Gastroesophageal sphincter (tissue), 4 donors: Measurements from ENCODE around the gene XKR7. TPM values are rescaled to one million over a fixed set of nuclear protein-coding genes. Genes with fewer than 3 reads are reported as not detected.

Experiments used
- ATAC-seq: fragments of 150-250 bp; one replicate; pipeline ENCODE4 v1.9.1; 2016; ENCODE audit warnings: mild to moderate bottlenecking, moderate library complexity
- H3K27ac ChIP-seq, 4 donors: fragments of 200-600 bp; sonication (generic) in 3 of 4; 1 replicate in 3 of 4; 2 replicates in 1 of 4; pipeline ENCODE4 v1.5.1; 2016 to 2019
- H3K27me3 ChIP-seq: fragments of 200-600 bp; sonication (generic); one replicate; pipeline ENCODE4 v1.5.1; 2019
- H3K36me3 ChIP-seq, 2 donors: fragments of 200-600 bp; sonication (generic); one replicate each; pipeline ENCODE4 v1.5.1; 2019; ENCODE audit warnings: control low read depth in 1 of 2
- H3K4me1 ChIP-seq, 3 donors: fragments of 200-600 bp; sonication (generic); 1 replicate in 2 of 3; 2 replicates in 1 of 3; pipeline ENCODE4 v1.5.1; 2016 to 2019; ENCODE audit warnings: control low read depth in 2 of 3
- H3K4me3 ChIP-seq, 2 donors: fragments of 200-600 bp; sonication (generic); one replicate each; pipeline ENCODE4 v1.5.1; 2019; ENCODE audit warnings: mild to moderate bottlenecking in 1 of 2, moderate library complexity in 1 of 2
- H3K9me3 ChIP-seq, 3 donors: fragments of 200-600 bp; sonication (generic); one replicate each; pipeline ENCODE4 v1.5.1; 2017 to 2019; ENCODE audit warnings: control low read depth in 2 of 3
- EP300 ChIP-seq: sonication (generic); formaldehyde crosslinking; IDR thresholded peaks from one replicate; pipeline ENCODE4 v1.6.1; 2017; ENCODE audit warnings: antibody characterized with exemption, mild to moderate bottlenecking
- POLR2A ChIP-seq, 2 donors: fragments of 450-650 bp; IDR thresholded peaks; one replicate each; pipeline ENCODE4 v1.6.1; 2017; ENCODE audit warnings: antibody characterized with exemption in 2 of 2, mild to moderate bottlenecking in 2 of 2, moderate library complexity in 1 of 2
- POLR2AphosphoS5 ChIP-seq: sonication (generic); formaldehyde crosslinking; IDR thresholded peaks from one replicate; pipeline ENCODE4 v1.6.1; 2017; ENCODE audit warnings: antibody characterized with exemption
- WGBS, 2 donors: methylation state at CpG; one replicate each; pipeline ENCODE4 v1.1.5; 2018; ENCODE audit warnings: low coverage in 1 of 2; 5-methylcytosine and 5-hydroxymethylcytosine counted together
- total RNA-seq, 4 donors: library from RNA; depleted of rRNA; stranded (reverse); fragments of >200 nt; gene quantifications; one replicate each; pipeline ENCODE4 v1.1.0, GENCODE V29; 2016
- TF ChIP-seq, protein P1 (sequence below), 4 experiments: fragments of 200-600 bp in 2 of 4; fragments of 450-650 bp in 2 of 4; sonication (generic) in 1 of 4; IDR thresholded peaks; one replicate each; pipeline ENCODE4 v1.5.1; 2017 to 2019; ENCODE audit warnings: antibody characterized with exemption in 4 of 4, mild to moderate bottlenecking in 2 of 4, moderate library complexity in 2 of 4

XKR7 gene
- total RNA-seq, 4 donors from 2014 or later: 0.04 to 0.07 TPM; not detected in 2

DNA sequence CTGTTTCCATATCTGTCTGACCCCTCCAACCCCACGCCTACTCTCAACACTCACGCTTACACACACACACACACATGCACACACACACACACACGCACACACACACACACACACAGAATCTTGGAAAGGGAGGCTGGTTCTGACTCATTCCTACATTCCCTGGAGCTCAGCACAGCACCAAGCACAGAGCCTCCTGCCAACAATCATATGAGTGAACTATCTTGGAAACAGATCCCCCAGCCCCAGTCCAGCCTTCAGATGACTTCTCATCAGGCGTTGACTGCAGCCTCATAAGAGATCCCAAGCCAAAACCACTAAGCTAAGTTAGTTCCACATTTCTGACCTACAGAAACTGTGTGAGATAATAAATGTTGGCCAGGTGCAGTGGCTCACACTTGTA lies 70.0 kb downstream of the XKR7 start:
- Histone ChIP-seq H3K9me3 (peaks cover 0 to 4% (median 0%) of the 10 kb centered on the region in 3 donors), H3K27me3 (peaks cover 85% of the 10 kb centered on the region), H3K4me1 (no peaks in the 10 kb centered on the region), H3K27ac (no peak overlapping the region), H3K36me3 (no peaks in the 10 kb centered on the region), H3K4me3 (no peak overlapping the region)
- TF ChIP-seq, protein P1, sequence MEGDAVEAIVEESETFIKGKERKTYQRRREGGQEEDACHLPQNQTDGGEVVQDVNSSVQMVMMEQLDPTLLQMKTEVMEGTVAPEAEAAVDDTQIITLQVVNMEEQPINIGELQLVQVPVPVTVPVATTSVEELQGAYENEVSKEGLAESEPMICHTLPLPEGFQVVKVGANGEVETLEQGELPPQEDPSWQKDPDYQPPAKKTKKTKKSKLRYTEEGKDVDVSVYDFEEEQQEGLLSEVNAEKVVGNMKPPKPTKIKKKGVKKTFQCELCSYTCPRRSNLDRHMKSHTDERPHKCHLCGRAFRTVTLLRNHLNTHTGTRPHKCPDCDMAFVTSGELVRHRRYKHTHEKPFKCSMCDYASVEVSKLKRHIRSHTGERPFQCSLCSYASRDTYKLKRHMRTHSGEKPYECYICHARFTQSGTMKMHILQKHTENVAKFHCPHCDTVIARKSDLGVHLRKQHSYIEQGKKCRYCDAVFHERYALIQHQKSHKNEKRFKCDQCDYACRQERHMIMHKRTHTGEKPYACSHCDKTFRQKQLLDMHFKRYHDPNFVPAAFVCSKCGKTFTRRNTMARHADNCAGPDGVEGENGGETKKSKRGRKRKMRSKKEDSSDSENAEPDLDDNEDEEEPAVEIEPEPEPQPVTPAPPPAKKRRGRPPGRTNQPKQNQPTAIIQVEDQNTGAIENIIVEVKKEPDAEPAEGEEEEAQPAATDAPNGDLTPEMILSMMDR (IDR thresholded peaks at IDR 0.05): no peak
- no peak for TF ChIP-seq EP300
- no peak for TF ChIP-seq POLR2A (IDR thresholded peaks at IDR 0.05)
- no peak for TF ChIP-seq POLR2AphosphoS5
- no peak for ATAC-seq
- WGBS, 2 donors: 80 to 100% methylated on average over 1 of the region's 4 CpGs

DNA sequence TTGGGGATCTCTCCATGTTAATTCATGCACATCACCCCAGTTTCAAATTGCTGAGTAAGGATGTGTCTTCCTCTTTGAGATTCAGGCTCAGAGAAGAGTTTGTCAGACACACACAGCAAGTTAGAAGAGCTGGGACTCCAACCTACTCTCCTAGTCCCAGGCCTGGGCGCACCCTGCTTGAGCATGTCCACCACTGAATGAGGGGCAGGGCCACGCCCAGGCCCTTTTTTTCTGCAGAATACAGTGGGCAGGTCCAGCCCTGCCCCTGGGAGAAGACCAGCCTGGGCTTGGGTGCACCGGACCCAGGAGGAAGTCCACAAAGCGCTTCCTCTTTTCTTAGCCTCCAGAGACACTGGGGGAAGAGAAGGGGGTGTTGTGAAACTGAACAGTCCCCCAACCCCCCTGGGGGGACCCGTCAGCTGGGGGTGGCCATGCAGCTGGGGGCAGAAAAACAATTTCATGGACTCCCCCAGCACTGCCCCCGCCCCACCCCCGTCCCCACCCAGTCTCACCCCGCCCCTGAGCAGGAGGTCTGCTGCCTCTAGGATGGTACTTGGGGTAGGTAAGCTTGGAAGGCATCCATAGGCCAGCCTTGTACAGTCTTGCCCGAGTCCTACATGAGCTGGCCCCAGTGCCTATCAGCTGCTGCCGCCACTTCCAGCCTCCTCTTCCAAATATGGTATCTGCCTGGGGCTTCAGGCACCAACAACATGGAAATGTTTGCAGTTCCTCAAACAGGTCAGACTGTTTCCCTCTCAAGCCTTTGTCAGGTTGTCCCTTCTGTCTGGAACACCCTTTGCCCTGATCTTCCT lies 72.4 kb downstream of the XKR7 start:
- 20 to 80% methylated on average over 1 to 2 of the region's 10 CpGs for WGBS, 2 donors
- ATAC-seq: peak; percentile 86
- peaks cover 68% of the 10 kb centered on the region for H3K27me3 ChIP-seq
- H3K4me1 ChIP-seq: no peaks in the 10 kb centered on the region
- peaks cover 0 to 4% (median 0%) of the 10 kb centered on the region in 3 donors for H3K9me3 ChIP-seq
- H3K27ac ChIP-seq: peak overlapping the region in 1 of 4 donors; percentile 37
- TF ChIP-seq POLR2AphosphoS5 (no peak), EP300 (no peak), POLR2A (IDR thresholded peaks at IDR 0.05) (no peak)
- TF ChIP-seq, protein P1 (IDR thresholded peaks at IDR 0.05): no peak
- H3K36me3 ChIP-seq: no peaks in the 10 kb centered on the region
- no peak overlapping the region for H3K4me3 ChIP-seq

DNA sequence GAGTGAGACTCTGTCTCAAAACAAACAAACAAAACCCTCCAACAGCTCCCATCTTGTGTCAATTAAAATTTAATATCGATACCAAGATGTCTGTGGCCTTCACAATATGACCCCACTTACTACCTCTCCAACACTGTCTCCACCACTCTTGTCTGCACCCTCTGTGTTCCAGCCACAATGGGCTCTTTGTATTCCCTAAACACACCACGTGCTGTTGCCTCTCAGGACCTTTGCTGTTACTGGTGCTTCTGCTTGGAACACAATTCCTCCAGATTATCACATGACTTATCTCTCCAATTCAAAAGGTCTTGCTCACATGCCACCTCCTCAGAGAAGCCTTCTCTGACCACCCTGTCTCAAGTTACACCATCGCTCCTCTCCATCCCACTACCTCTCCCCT lies 78.0 kb downstream of the XKR7 start:
- no peak overlapping the region for H3K27ac ChIP-seq
- no peaks in the 10 kb centered on the region for H3K9me3 ChIP-seq
- no peaks in the 10 kb centered on the region for H3K36me3 ChIP-seq
- TF ChIP-seq POLR2A (IDR thresholded peaks at IDR 0.05) (no peak), EP300 (no peak), POLR2AphosphoS5 (no peak)
- TF ChIP-seq, protein P1 (IDR thresholded peaks at IDR 0.05): no peak
- no peak for ATAC-seq
- peaks cover 0 to 2% (median 0%) of the 10 kb centered on the region in 3 donors for H3K4me1 ChIP-seq
- WGBS, 2 donors: 54 to 90% methylated on average over 2 to 3 of the region's 3 CpGs
- H3K4me3 ChIP-seq: no peak overlapping the region
- peaks cover 61% of the 10 kb centered on the region for H3K27me3 ChIP-seq

DNA sequence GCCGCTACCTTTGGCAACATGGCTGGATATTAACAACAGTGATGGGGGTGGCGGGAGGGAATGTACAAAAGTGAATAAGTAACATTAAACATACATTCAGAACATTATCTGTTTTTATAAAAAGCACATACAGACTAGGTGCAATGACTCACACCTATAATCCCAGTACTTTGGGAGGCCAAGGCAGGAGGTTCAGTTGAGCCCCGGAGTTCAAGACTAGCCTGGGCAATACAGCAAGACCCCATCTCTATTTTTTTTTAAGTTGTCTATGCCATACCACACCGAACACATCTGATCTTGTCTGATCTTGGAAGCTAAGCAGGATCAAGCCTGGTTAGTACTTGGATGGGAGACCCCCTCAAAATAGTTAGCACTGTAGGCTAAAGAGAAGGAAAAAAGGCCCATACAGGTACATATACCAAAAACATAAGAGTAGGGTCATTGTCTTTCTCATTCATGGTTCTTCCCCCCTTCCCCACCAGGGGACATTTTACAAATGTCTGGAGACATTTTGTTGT lies 82.4 kb downstream of the XKR7 start:
- Histone ChIP-seq H3K36me3 (no peaks in the 10 kb centered on the region), H3K4me1 (peaks cover 0 to 21% (median 6%) of the 10 kb centered on the region in 3 donors), H3K27me3 (peaks cover 87% of the 10 kb centered on the region), H3K27ac (no peak overlapping the region), H3K9me3 (no peaks in the 10 kb centered on the region), H3K4me3 (no peak overlapping the region)
- no peak for ATAC-seq
- TF ChIP-seq, protein P1 (IDR thresholded peaks at IDR 0.05): no peak
- TF ChIP-seq POLR2A (IDR thresholded peaks at IDR 0.05) (no peak), POLR2AphosphoS5 (no peak), EP300 (no peak)
- WGBS, 2 donors: 82 to 85% methylated on average over 3 to 4 of the region's 4 CpGs
